Measurements from ENCODE around the gene TRERF1. TPM values are rescaled to one million over a fixed set of nuclear protein-coding genes. Genes with fewer than 3 reads are reported as not detected.

The TRERF1 gene
- polyA plus RNA-seq, 1 of the 3 experiments (the other 2 are of a cell fraction): 3.6 TPM

- peaks cover 80% of the 10 kb centered on the region for H3K79me2 ChIP-seq (ENCODE audit: insufficient read depth)
- DNase-seq: no peak
- CTCF ChIA-PET: interaction anchor here (1.3 to 1.4 kb wide), 2 partner anchors 85 to 233 kb away, joined by 3 read pairs; no protein-coding TSS in a partner anchor
Observed at GRCh38 chr6:42446996-42447395, 4.7 kb downstream of the TRERF1 start.

GRCh38 chr6:42446370-42446769 lies 5.4 kb downstream of the TRERF1 start:
- CTCF ChIA-PET: interaction anchor here (1.2 to 1.4 kb wide), 3 partner anchors 85 to 232 kb away, joined by 3 read pairs; no protein-coding TSS in a partner anchor
- Histone ChIP-seq H3K9ac (no peak overlapping the region), H3K27ac (ENCODE audit: low read depth in 2 of 2, low read length in 1 of 2) (no peak overlapping the region), H3K9me2 (no peaks in the 10 kb centered on the region), H3K27me3 (ENCODE audit: insufficient read depth) (no peaks in the 10 kb centered on the region), H3K36me3 (replicated peaks in 1 of 2; ENCODE audit: control insufficient read depth in 1 of 2, insufficient read depth in 2 of 2, low read length in 1 of 2) (no peaks in the 10 kb centered on the region), H3K4me3 (ENCODE audit: low read depth in 2 of 2, low read length in 1 of 2) (no peak overlapping the region), H3K79me2 (ENCODE audit: insufficient read depth) (peaks cover 83% of the 10 kb centered on the region), H4K20me1 (ENCODE audit: insufficient read depth) (peaks cover 12% of the 10 kb centered on the region; the same call in 1 of the 2 replicates), H3K9me3 (no peaks in the 10 kb centered on the region), H3F3A (replicated peaks; ENCODE audit: insufficient read depth) (peaks cover 7% of the 10 kb centered on the region), H3K4me2 (no peak overlapping the region), H3K4me1 (ENCODE audit: control insufficient read depth in 1 of 2, insufficient read depth in 2 of 2, low read depth in 1 of 2, low read length in 1 of 2) (peaks cover 13 to 15% of the 10 kb centered on the region in 2 experiments; a peak in 3 of 4 replicates), H2AFZ (ENCODE audit: low read depth) (no peak overlapping the region)
- DNase-seq: no peak
- TF ChIP-seq TEAD4 (IDR thresholded peaks at IDR 0.05; ENCODE audit: borderline replicate concordance, insufficient read depth) (no peak), NRF1 (IDR thresholded peaks at IDR 0.05; ENCODE audit: low read depth, low read length) (no peak), REST (IDR thresholded peaks at IDR 0.05; ENCODE audit: low read depth, low read length) (no peak), FOXJ3 (CRISPR knock-in tag; IDR thresholded peaks at IDR 0.05) (no peak), GABPA (IDR thresholded peaks at IDR 0.05; ENCODE audit: low read depth) (no peak), NFIC (IDR thresholded peaks at IDR 0.05; ENCODE audit: borderline replicate concordance) (no peak), CHD2 (IDR thresholded peaks at IDR 0.05; ENCODE audit: low read length, partially characterized antibody) (no peak), TCF12 (IDR thresholded peaks at IDR 0.05) (peak; percentile 15; the same call in 1 of the 2 replicates), USF1 (IDR thresholded peaks at IDR 0.05; ENCODE audit: borderline replicate concordance, low read depth) (no peak), EP300 (IDR thresholded peaks at IDR 0.05; ENCODE audit: borderline replicate concordance in 1 of 2, low read depth in 1 of 2, low read length in 1 of 2) (0 out of 4 replicates have a peak, but pooled peaks of 1 of the 2 experiments have one; percentile 8)
- POLR2A ChIA-PET: no interaction called here
- 97% methylated on average over 5 of the region's 5 CpGs for WGBS (ENCODE audit: low lambda C conversion rate)

More at GRCh38 chr6:42446996-42447395, 4.7 kb downstream of the TRERF1 start:
- Histone ChIP-seq H3K27me3 (ENCODE audit: insufficient read depth) (no peaks in the 10 kb centered on the region), H3K9me2 (no peaks in the 10 kb centered on the region), H4K20me1 (ENCODE audit: insufficient read depth) (peaks cover 12% of the 10 kb centered on the region; the same call in 1 of the 2 replicates), H3K27ac (ENCODE audit: low read depth in 2 of 2, low read length in 1 of 2) (no peak overlapping the region), H3K9me3 (no peaks in the 10 kb centered on the region), H2AFZ (ENCODE audit: low read depth) (no peak overlapping the region), H3K9ac (no peak overlapping the region), H3K36me3 (replicated peaks in 1 of 2; ENCODE audit: control insufficient read depth in 1 of 2, insufficient read depth in 2 of 2, low read length in 1 of 2) (no peaks in the 10 kb centered on the region), H3K4me2 (no peak overlapping the region), H3F3A (replicated peaks; ENCODE audit: insufficient read depth) (peaks cover 7% of the 10 kb centered on the region), H3K4me1 (ENCODE audit: control insufficient read depth in 1 of 2, insufficient read depth in 2 of 2, low read depth in 1 of 2, low read length in 1 of 2) (peaks cover 8 to 12% of the 10 kb centered on the region in 2 experiments; a peak in 3 of 4 replicates), H3K4me3 (ENCODE audit: low read depth in 2 of 2, low read length in 1 of 2) (no peak overlapping the region)
- TF ChIP-seq TCF12 (IDR thresholded peaks at IDR 0.05): no peak
- TF ChIP-seq RFX5 (IDR thresholded peaks at IDR 0.05; ENCODE audit: low read length): no peak
- no peak for TF ChIP-seq NFIC (IDR thresholded peaks at IDR 0.05; ENCODE audit: borderline replicate concordance)
- no peak for TF ChIP-seq NRF1 (IDR thresholded peaks at IDR 0.05; ENCODE audit: low read depth, low read length)
- TF ChIP-seq RXRA (IDR thresholded peaks at IDR 0.05; ENCODE audit: borderline replicate concordance, low read depth): no peak
- no peak for TF ChIP-seq USF2 (IDR thresholded peaks at IDR 0.05; ENCODE audit: borderline replicate concordance, low read depth, low read length)
- no peak for TF ChIP-seq SMC3 (IDR thresholded peaks at IDR 0.05; ENCODE audit: low read depth, low read length)
- TF ChIP-seq JUND (IDR thresholded peaks at IDR 0.05): no peak
- no peak for TF ChIP-seq CHD2 (IDR thresholded peaks at IDR 0.05; ENCODE audit: low read length, partially characterized antibody)
- no peak for TF ChIP-seq RAD21 (IDR thresholded peaks at IDR 0.05; ENCODE audit: low read length)
- no peak for TF ChIP-seq EP300 (IDR thresholded peaks at IDR 0.05; ENCODE audit: borderline replicate concordance in 1 of 2, low read depth in 1 of 2, low read length in 1 of 2)
- no peak for TF ChIP-seq FOXJ3 (CRISPR knock-in tag; IDR thresholded peaks at IDR 0.05)
- TF ChIP-seq RCOR1 (IDR thresholded peaks at IDR 0.05; ENCODE audit: low read length): no peak
- no peak for TF ChIP-seq YY1 (IDR thresholded peaks at IDR 0.05; ENCODE audit: low read depth)
- no peak for TF ChIP-seq GATA2 (CRISPR knock-in tag; IDR thresholded peaks at IDR 0.05)
- no peak for TF ChIP-seq FOSL2 (IDR thresholded peaks at IDR 0.05; ENCODE audit: borderline replicate concordance, low read depth)
- POLR2A ChIA-PET: no interaction called here
- 99% methylated on average over 3 of the region's 3 CpGs for WGBS (ENCODE audit: low lambda C conversion rate)

All from SK-N-SH (cell line).